GM12801 (cell line): Measurements from ENCODE around the gene TNFRSF12A.

Source experiments
- CTCF ChIP-seq: IDR thresholded peaks from one replicate; pipeline ENCODE4 v1.5.1; 2011; ENCODE audit warnings: control low read depth; ENCODE audit not compliant: insufficient read length; ENCODE audit errors: extremely low read depth

The TNFRSF12A gene

GRCh38 chr16:3063625-3064386, 43.6 kb downstream of the TNFRSF12A start:
- no peak for TF ChIP-seq CTCF

- no peak for TF ChIP-seq CTCF
These were observed 45.0 kb downstream of the TNFRSF12A start, which contains the start of gene IL32 for GRCh38 chr16:3065069-3065741. IL32 (plus strand) TSS chr16:3065640; CDS start chr16:3065812, 172 bp downstream.

- no peak for TF ChIP-seq CTCF
These were observed 45.7 kb downstream of the TNFRSF12A start for GRCh38 chr16:3065742-3066439.

GRCh38 chr16:3066440-3066748, 46.2 kb downstream of the TNFRSF12A start:
- TF ChIP-seq CTCF = no peak

- no peak for TF ChIP-seq CTCF
These were observed 48.3 kb downstream of the TNFRSF12A start for GRCh38 chr16:3068487-3068886.

- TF ChIP-seq CTCF = no peak
These were observed 50.5 kb downstream of the TNFRSF12A start for GRCh38 chr16:3070608-3071111.

GRCh38 chr16:3071655-3072054, 51.5 kb downstream of the TNFRSF12A start:
- no peak for TF ChIP-seq CTCF
